Adrenal gland (tissue), 12 donors: ENCODE results near the gene TAP2. TPM values are rescaled to one million over a fixed set of nuclear protein-coding genes. Genes with fewer than 3 reads are reported as not detected.

ENCODE experiments used
- DNase-seq, 7 donors: peaks; one replicate each; pipeline ENCODE4 v3.0.0-alpha.2; 2019 to 2020
- H3K27ac ChIP-seq, 5 donors: fragments of 200-600 bp; sonication (generic) in 4 of 5; 1 replicate in 3 of 5; 2 replicates in 2 of 5; pipeline versions ENCODE4 v1.5.1 to v1.8.0; 2016 to 2020; ENCODE audit warnings: mild to moderate bottlenecking in 1 of 5
- H3K27me3 ChIP-seq: fragments of 200-600 bp; 2 replicates; pipeline ENCODE4 v1.8.0; 2021
- H3K36me3 ChIP-seq, 2 donors: fragments of 200-600 bp; replicated peaks in 1 of 2; 1 replicate in 1 of 2; 2 replicates in 1 of 2; pipeline versions ENCODE4 v1.5.1 to v1.8.0; 2018 to 2022
- H3K4me1 ChIP-seq, 2 donors: fragments of 200-600 bp; replicated peaks in 1 of 2; 1 replicate in 1 of 2; 2 replicates in 1 of 2; pipeline versions ENCODE4 v1.5.1 to v1.8.0; 2018 to 2021
- H3K4me3 ChIP-seq, 4 donors: fragments of 200-600 bp; sonication (generic) in 3 of 4; one replicate each; pipeline ENCODE4 v1.5.1; 2016 to 2018
- H3K9me3 ChIP-seq, 3 donors: fragments of 200-600 bp; sonication (generic) in 1 of 3; replicated peaks in 1 of 3; 1 replicate in 2 of 3; 2 replicates in 1 of 3; pipeline versions ENCODE4 v1.5.1 to v1.8.0; 2016 to 2021
- CTCF ChIP-seq, 6 experiments: fragments of 450-650 bp in 4 of 6; fragments of 200-600 bp in 2 of 6; sonication (generic) in 1 of 6; IDR thresholded peaks; 1 replicate in 5 of 6; 2 replicates in 1 of 6; pipeline versions ENCODE4 v1.5.1 to v1.8.0; 2016 to 2021; ENCODE audit warnings: antibody characterized with exemption in 6 of 6, mild to moderate bottlenecking in 2 of 6, moderate library complexity in 1 of 6
- POLR2A ChIP-seq, 2 donors: fragments of 450-650 bp; IDR thresholded peaks; one replicate each; pipeline ENCODE4 v1.6.1; 2017; ENCODE audit warnings: antibody characterized with exemption in 2 of 2, mild to moderate bottlenecking in 2 of 2, moderate library complexity in 1 of 2
- WGBS, 4 donors: extraction: QIAGEN DNeasy Blood & Tissue Kit in 2 of 4; methylation state at CpG; one replicate each; pipeline versions ENCODE4 v1.1.5 to v1.1.7; 2013 to 2017; 5-methylcytosine and 5-hydroxymethylcytosine counted together
- intact Hi-C, 2 donors: fragments of 100-400 bp; cut with DNase I; formaldehyde crosslinking; loops; one replicate each; pipeline versions ENCODE4 v1.14.1 to v1.15.0; 2022 to 2023
- polyA plus RNA-seq, 3 donors: library from polyadenylated mRNA; stranded (reverse); fragments of 200-250 nt in 2 of 3; fragments of 350-450 nt in 1 of 3; fragmentation: Illumina TruSeq in 1 of 3; extraction: RNeasy Lipid Tissue Mini Kit (QIAGEN cat#74804) in 1 of 3; gene quantifications; one replicate each; pipeline ENCODE4 v1.2.3, GENCODE V29; 2013 to 2014
- total RNA-seq, 9 donors: library from RNA; depleted of rRNA in 4 of 9; stranded (reverse); fragments of >200 nt in 4 of 9; fragments of 120-200 nt in 1 of 9; fragmentation: NEBNext Ultra II Directional in 1 of 9; extraction: Animal tissue kit (Norgen Biotek cat#: 25700) in 1 of 9; gene quantifications; one replicate each; pipeline versions ENCODE4 v1.1.0 to v1.2.4, GENCODE V29; 2013 to 2023
- donor health status: healthy with polysubstance abuse.
- donor health status: Bipolar disorder and iron deficiency.
- donor health status: DM: yes; HTN: yes; CAD: no.
- donor health status: DM: no; HTN: no; CAD: no.
- donor health status: DM: no; HTN: no; CAD: no.
- donor health status: DM: yes; HTN: yes; CAD: no.

TAP2 gene
- total and polyA plus RNA-seq, 12 donors: 4.8 to 48.0 (median 21.0) TPM

GRCh38 chr6:32832535-32832934 lies 6.0 kb downstream of the TAP2 start:
- peaks cover 3 to 6% of the 10 kb centered on the region in 2 donors for H3K4me1 ChIP-seq
- no peak overlapping the region for H3K27ac ChIP-seq
- intact Hi-C loops: no loop called here
- whole genome bisulfite sequencing, 4 donors: 85 to 98% (median 91%) methylated on average over 13 of the region's 13 CpGs
- DNase-seq: no peak
- H3K36me3 ChIP-seq: peaks cover 0 to 40% of the 10 kb centered on the region in 2 donors
- no peaks in the 10 kb centered on the region for H3K9me3 ChIP-seq
- no peaks in the 10 kb centered on the region for H3K27me3 ChIP-seq
- no peak for TF ChIP-seq POLR2A (IDR thresholded peaks at IDR 0.05)
- no peak overlapping the region for H3K4me3 ChIP-seq

- H3K27ac ChIP-seq: no peak overlapping the region
- 77 to 97% (median 93%) methylated on average over 5 of the region's 5 CpGs for WGBS, 4 donors
- DNase-seq: no peak
- no peak overlapping the region for H3K4me3 ChIP-seq
- H3K9me3 ChIP-seq: no peaks in the 10 kb centered on the region
- no peak for TF ChIP-seq CTCF (IDR thresholded peaks at IDR 0.05)
- no peak for TF ChIP-seq POLR2A (IDR thresholded peaks at IDR 0.05)
- H3K27me3 ChIP-seq: no peaks in the 10 kb centered on the region
- no peaks in the 10 kb centered on the region for H3K4me1 ChIP-seq
- intact Hi-C loops: no loop called here
- H3K36me3 ChIP-seq: peaks cover 0 to 40% of the 10 kb centered on the region in 2 donors
Measured at GRCh38 chr6:32830936-32831335, 7.6 kb downstream of the TAP2 start.

DNA sequence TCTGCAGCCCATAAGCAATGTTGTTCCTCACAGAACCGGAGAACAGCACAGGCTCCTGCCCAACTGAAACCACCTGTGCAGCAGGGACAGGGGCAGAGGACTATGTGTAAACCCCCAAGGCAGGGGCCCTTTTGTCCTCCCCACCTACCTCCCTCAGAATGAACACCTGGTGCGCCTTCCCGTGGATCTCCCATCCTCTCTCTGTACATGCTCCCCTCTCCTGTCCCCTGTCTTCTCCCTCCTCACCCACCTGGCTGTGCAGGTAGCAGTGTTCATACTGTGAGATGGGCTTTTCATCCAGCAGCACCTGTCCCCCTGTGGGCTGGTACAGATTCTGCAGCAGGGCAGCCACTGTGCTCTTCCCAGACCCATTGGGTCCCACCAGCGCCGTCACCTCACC lies 8.5 kb downstream of the TAP2 start:
- no peak overlapping the region for H3K4me3 ChIP-seq
- intact Hi-C loops: no loop called here
- no peak for DNase-seq
- no peaks in the 10 kb centered on the region for H3K27me3 ChIP-seq
- TF ChIP-seq POLR2A (IDR thresholded peaks at IDR 0.05) (no peak), CTCF (IDR thresholded peaks at IDR 0.05) (no peak)
- peaks cover 0 to 32% of the 10 kb centered on the region in 2 donors for H3K36me3 ChIP-seq
- H3K4me1 ChIP-seq: no peaks in the 10 kb centered on the region
- H3K27ac ChIP-seq: no peak overlapping the region
- 96 to 99% (median 97%) methylated on average over 5 of the region's 5 CpGs for WGBS, 4 donors
- no peaks in the 10 kb centered on the region for H3K9me3 ChIP-seq

DNA sequence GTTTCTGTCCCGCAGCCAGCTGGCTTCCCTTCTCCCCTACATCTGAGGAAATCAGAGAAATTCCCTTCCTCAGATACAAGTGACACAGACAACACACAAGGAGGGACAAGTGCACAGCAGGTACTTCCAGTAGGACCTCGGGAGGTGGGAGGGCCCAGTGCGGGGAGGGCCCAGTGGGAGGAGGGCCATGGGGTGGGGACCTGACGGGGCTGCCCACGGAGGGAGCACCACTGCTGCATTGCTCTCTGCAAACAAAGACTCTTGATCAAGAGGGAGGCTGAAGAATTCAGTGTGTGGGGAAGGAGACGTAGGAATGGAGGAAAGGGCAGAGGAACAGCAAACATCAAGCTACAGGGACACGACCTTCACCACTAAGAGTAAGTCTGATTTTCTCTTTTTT lies 9.0 kb downstream of the TAP2 start:
- 78 to 83% (median 82%) methylated on average over 7 of the region's 7 CpGs for WGBS, 4 donors

More for the DNA sequence above, 9.0 kb downstream of the TAP2 start:
- H3K4me3 ChIP-seq: no peak overlapping the region
- DNase-seq: no peak
- no peaks in the 10 kb centered on the region for H3K9me3 ChIP-seq
- intact Hi-C loops: loop anchor here in 1 of 2 donors (5.0 kb wide), 1 partner anchor 38 kb away; no protein-coding TSS in a partner anchor
- H3K27ac ChIP-seq: no peak overlapping the region
- TF ChIP-seq CTCF (IDR thresholded peaks at IDR 0.05): no peak
- TF ChIP-seq POLR2A (IDR thresholded peaks at IDR 0.05): no peak
- H3K36me3 ChIP-seq: peaks cover 0 to 29% of the 10 kb centered on the region in 2 donors
- H3K27me3 ChIP-seq: no peaks in the 10 kb centered on the region
- H3K4me1 ChIP-seq: no peaks in the 10 kb centered on the region
